HepG2 (cell line): ENCODE measurements around the gene SV2A. TPM values are rescaled to one million over a fixed set of nuclear protein-coding genes. Genes with fewer than 3 reads are reported as not detected.

Experiments used
- AHR ChIP-seq: IDR thresholded peaks from 2 replicates; pipeline ENCODE4 v1.6.1; 2018; ENCODE audit warnings: missing genetic modification reagents, missing compliant biosample characterization
- DMAP1 ChIP-seq: IDR thresholded peaks from 2 replicates; pipeline ENCODE4 v1.6.1; 2016
- EHMT2 ChIP-seq: fragments of 200-600 bp; sonication (generic); IDR thresholded peaks from 2 replicates; pipeline ENCODE4 v1.7.0; 2017; ENCODE audit warnings: antibody characterized with exemption, low read depth, low read length, borderline replicate concordance
- FOSL1 ChIP-seq: sonication (generic); formaldehyde crosslinking; IDR thresholded peaks from 2 replicates; pipeline ENCODE4 v1.9.0; 2021; ENCODE audit warnings: missing genetic modification reagents, borderline replicate concordance
- FOXA3 ChIP-seq: IDR thresholded peaks from 2 replicates; pipeline ENCODE4 v1.6.1; 2016; ENCODE audit warnings: missing genetic modification reagents, missing compliant biosample characterization
- FOXJ3 ChIP-seq: sonication (generic); formaldehyde crosslinking; IDR thresholded peaks from 2 replicates; pipeline ENCODE4 v1.4.0; 2020; ENCODE audit warnings: missing genetic modification reagents, mild to moderate bottlenecking, borderline replicate concordance
- JUN ChIP-seq: sonication (generic); formaldehyde crosslinking; IDR thresholded peaks from 2 replicates; pipeline ENCODE4 v1.4.0; 2020; ENCODE audit warnings: mild to moderate bottlenecking, missing genetic modification reagents
- LCORL ChIP-seq, 2 experiments: fragments of 450-650 bp in 1 of 2; sonication (generic) in 1 of 2; formaldehyde crosslinking in 1 of 2; IDR thresholded peaks; 2 replicates each; pipeline versions ENCODE4 v1.5.0 to v1.6.1; 2017 to 2020; ENCODE audit warnings: antibody characterized with exemption in 1 of 2, missing genetic modification reagents in 1 of 2
- MAZ ChIP-seq, 2 experiments: sonication (generic) in 1 of 2; formaldehyde crosslinking in 1 of 2; IDR thresholded peaks; 2 replicates each; pipeline versions ENCODE4 v1.5.0 to v1.6.1; 2012 to 2020; ENCODE audit warnings: low read depth in 2 of 2, mild to moderate bottlenecking in 2 of 2, borderline replicate concordance in 1 of 2, improper control_type of control experiment in 1 of 2, low read length in 1 of 2, missing genetic modification reagents in 1 of 2, moderate library complexity in 1 of 2
- RBM22 ChIP-seq: fragments of 200-400 bp; formaldehyde crosslinking; optimal IDR thresholded peaks from 2 replicates; pipeline ENCODE3; 2017; ENCODE audit warnings: mild to moderate bottlenecking, low read length, moderate library complexity
- SATB2 ChIP-seq: sonication (generic); formaldehyde crosslinking; IDR thresholded peaks from 2 replicates; pipeline ENCODE4 v1.5.0; 2020; ENCODE audit warnings: missing genetic modification reagents
- SNAI1 ChIP-seq: sonication (generic); formaldehyde crosslinking; IDR thresholded peaks from 2 replicates; pipeline ENCODE4 v1.5.0; 2020; ENCODE audit warnings: mild to moderate bottlenecking, missing genetic modification reagents, borderline replicate concordance
- SP2 ChIP-seq: sonication (generic); formaldehyde crosslinking; IDR thresholded peaks from 2 replicates; pipeline ENCODE4 v1.5.1; 2020; ENCODE audit warnings: mild to moderate bottlenecking, missing genetic modification reagents
- SRF ChIP-seq: IDR thresholded peaks from 2 replicates; pipeline ENCODE4 v1.6.1; 2011; ENCODE audit warnings: mild to moderate bottlenecking, low read depth, low read length, moderate library complexity
- SRSF4 ChIP-seq: fragments of 200-400 bp; formaldehyde crosslinking; IDR thresholded peaks from one replicate; pipeline ENCODE4 v1.6.1; 2018; ENCODE audit warnings: mild to moderate bottlenecking, low read depth, low read length, moderate library complexity; ENCODE audit not compliant: poor library complexity, severe bottlenecking
- ZNF577 ChIP-seq: sonication (generic); formaldehyde crosslinking; IDR thresholded peaks from 2 replicates; pipeline ENCODE4 v1.4.0; 2020; ENCODE audit warnings: mild to moderate bottlenecking, low read depth, missing genetic modification reagents, borderline replicate concordance
- polyA plus RNA-seq, 8 experiments: library from polyadenylated mRNA; depleted of rRNA in 3 of 8; stranded (reverse) in 7 of 8; unstranded in 1 of 8; fragments of >200 nt; fragmentation: Illumina TruSeq in 4 of 8; extraction: Trizol in 4 of 8; gene quantifications; 2 replicates each; pipeline versions ENCODE4 v1.2.1 to v1.2.3, GENCODE V29; 2011 to 2016; ENCODE audit warnings: low read depth in 4 of 8, missing spikeins in 1 of 8, mixed read lengths in 1 of 8; ENCODE audit not compliant: insufficient read depth in 1 of 8
- total RNA-seq, 5 experiments: library from RNA; depleted of rRNA; stranded (reverse); fragments of >200 nt; fragmentation: Illumina TruSeq; extraction: Trizol; gene quantifications; 2 replicates each; pipeline ENCODE4 v1.2.3, GENCODE V29; 2016; ENCODE audit warnings: low read depth in 1 of 5
- TF ChIP-seq, protein P1 (sequence below): IDR thresholded peaks from 2 replicates; pipeline ENCODE4 v1.4.0; 2020; ENCODE audit warnings: mild to moderate bottlenecking, missing genetic modification reagents
- TF ChIP-seq, protein P2 (sequence below): sonication (generic); formaldehyde crosslinking; IDR thresholded peaks from 2 replicates; pipeline ENCODE4 v1.9.0; 2021; ENCODE audit warnings: missing genetic modification reagents, borderline replicate concordance
- TF ChIP-seq, protein P3 (sequence below): sonication (generic); formaldehyde crosslinking; IDR thresholded peaks from 2 replicates; pipeline ENCODE4 v1.5.0; 2020; ENCODE audit warnings: mild to moderate bottlenecking, missing genetic modification reagents, moderate library complexity

The SV2A gene
- total and polyA plus RNA-seq, 2 of the 13 experiments (the other 11 are each of a cell fraction or from before 2014, with no cell fraction given), result 0.84 to 1.9 TPM

DNA sequence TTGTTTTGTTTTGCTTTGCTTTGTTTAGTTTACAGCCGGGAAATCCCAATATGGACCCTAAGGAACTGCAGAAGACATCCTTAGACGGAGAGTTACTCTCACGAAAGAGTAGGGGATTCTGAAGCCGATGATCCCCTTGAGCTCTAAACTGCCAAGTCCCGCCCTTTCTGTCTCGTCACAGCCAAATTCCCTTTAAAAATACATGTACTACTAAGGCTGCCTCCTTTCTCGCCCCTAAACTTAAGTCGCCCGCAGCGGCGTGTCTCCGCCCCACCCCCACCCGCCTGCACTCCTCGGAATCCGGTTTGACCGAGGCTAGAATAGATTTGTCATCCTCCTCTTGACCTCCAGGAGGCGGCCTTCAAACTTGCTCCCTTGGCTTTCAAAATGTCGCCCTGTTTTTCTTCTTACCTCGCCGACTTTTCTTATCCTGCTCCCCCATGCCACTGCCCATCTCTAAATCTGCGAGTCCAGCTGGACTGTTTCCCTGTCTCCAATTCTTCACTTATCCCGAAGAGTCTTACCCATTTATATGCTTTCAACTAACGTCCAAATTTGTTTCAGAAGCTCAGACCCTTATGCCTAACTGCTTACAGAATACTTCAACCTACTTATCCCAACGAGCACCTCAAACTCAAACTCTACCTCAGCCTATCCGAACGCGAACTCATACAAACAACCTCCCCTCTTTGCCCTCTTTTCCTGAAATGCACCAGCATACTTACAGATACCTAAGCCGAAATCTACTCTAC lies 29.2 kb downstream of the SV2A start (continued):
- no peak for TF ChIP-seq SATB2 (CRISPR knock-in tag)
- no peak for TF ChIP-seq LCORL (IDR thresholded peaks at IDR 0.05)
- TF ChIP-seq LCORL (CRISPR knock-in tag; IDR thresholded peaks at IDR 0.05), result 0 out of 2 replicates have a peak, but pooled peaks have one; percentile 14
- no peak for TF ChIP-seq MAZ (IDR thresholded peaks at IDR 0.05; ENCODE audit: borderline replicate concordance, low read depth, low read length)
- TF ChIP-seq MAZ (CRISPR knock-in tag; IDR thresholded peaks at IDR 0.05; ENCODE audit: low read depth), result 0 out of 2 replicates have a peak, but pooled peaks have one; percentile 23
- TF ChIP-seq, protein P1, sequence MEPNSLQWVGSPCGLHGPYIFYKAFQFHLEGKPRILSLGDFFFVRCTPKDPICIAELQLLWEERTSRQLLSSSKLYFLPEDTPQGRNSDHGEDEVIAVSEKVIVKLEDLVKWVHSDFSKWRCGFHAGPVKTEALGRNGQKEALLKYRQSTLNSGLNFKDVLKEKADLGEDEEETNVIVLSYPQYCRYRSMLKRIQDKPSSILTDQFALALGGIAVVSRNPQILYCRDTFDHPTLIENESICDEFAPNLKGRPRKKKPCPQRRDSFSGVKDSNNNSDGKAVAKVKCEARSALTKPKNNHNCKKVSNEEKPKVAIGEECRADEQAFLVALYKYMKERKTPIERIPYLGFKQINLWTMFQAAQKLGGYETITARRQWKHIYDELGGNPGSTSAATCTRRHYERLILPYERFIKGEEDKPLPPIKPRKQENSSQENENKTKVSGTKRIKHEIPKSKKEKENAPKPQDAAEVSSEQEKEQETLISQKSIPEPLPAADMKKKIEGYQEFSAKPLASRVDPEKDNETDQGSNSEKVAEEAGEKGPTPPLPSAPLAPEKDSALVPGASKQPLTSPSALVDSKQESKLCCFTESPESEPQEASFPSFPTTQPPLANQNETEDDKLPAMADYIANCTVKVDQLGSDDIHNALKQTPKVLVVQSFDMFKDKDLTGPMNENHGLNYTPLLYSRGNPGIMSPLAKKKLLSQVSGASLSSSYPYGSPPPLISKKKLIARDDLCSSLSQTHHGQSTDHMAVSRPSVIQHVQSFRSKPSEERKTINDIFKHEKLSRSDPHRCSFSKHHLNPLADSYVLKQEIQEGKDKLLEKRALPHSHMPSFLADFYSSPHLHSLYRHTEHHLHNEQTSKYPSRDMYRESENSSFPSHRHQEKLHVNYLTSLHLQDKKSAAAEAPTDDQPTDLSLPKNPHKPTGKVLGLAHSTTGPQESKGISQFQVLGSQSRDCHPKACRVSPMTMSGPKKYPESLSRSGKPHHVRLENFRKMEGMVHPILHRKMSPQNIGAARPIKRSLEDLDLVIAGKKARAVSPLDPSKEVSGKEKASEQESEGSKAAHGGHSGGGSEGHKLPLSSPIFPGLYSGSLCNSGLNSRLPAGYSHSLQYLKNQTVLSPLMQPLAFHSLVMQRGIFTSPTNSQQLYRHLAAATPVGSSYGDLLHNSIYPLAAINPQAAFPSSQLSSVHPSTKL, result 0 out of 2 replicates have a peak, but pooled peaks have one; percentile 11
- peak; percentile 18; the same call in 1 of the 2 replicates for TF ChIP-seq DMAP1
- TF ChIP-seq, protein P2, sequence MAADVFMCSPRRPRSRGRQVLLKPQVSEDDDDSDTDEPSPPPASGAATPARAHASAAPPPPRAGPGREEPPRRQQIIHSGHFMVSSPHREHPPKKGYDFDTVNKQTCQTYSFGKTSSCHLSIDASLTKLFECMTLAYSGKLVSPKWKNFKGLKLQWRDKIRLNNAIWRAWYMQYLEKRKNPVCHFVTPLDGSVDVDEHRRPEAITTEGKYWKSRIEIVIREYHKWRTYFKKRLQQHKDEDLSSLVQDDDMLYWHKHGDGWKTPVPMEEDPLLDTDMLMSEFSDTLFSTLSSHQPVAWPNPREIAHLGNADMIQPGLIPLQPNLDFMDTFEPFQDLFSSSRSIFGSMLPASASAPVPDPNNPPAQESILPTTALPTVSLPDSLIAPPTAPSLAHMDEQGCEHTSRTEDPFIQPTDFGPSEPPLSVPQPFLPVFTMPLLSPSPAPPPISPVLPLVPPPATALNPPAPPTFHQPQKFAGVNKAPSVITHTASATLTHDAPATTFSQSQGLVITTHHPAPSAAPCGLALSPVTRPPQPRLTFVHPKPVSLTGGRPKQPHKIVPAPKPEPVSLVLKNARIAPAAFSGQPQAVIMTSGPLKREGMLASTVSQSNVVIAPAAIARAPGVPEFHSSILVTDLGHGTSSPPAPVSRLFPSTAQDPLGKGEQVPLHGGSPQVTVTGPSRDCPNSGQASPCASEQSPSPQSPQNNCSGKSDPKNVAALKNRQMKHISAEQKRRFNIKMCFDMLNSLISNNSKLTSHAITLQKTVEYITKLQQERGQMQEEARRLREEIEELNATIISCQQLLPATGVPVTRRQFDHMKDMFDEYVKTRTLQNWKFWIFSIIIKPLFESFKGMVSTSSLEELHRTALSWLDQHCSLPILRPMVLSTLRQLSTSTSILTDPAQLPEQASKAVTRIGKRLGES, result no peak
- TF ChIP-seq FOXJ3 (CRISPR knock-in tag), result no peak; the same call in 1 of the 2 replicates
- TF ChIP-seq EHMT2, result no peak
- TF ChIP-seq, protein P3, sequence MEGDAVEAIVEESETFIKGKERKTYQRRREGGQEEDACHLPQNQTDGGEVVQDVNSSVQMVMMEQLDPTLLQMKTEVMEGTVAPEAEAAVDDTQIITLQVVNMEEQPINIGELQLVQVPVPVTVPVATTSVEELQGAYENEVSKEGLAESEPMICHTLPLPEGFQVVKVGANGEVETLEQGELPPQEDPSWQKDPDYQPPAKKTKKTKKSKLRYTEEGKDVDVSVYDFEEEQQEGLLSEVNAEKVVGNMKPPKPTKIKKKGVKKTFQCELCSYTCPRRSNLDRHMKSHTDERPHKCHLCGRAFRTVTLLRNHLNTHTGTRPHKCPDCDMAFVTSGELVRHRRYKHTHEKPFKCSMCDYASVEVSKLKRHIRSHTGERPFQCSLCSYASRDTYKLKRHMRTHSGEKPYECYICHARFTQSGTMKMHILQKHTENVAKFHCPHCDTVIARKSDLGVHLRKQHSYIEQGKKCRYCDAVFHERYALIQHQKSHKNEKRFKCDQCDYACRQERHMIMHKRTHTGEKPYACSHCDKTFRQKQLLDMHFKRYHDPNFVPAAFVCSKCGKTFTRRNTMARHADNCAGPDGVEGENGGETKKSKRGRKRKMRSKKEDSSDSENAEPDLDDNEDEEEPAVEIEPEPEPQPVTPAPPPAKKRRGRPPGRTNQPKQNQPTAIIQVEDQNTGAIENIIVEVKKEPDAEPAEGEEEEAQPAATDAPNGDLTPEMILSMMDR (CRISPR knock-in tag), result peak; percentile 71
- no peak for TF ChIP-seq AHR
- TF ChIP-seq JUN (CRISPR knock-in tag), result 0 out of 2 replicates have a peak, but pooled peaks have one; percentile 40
- TF ChIP-seq SRF, result no peak
- no peak for TF ChIP-seq ZNF577 (CRISPR knock-in tag)
- peak; percentile 25; the same call in 1 of the 2 replicates for TF ChIP-seq SP2 (CRISPR knock-in tag)
- no peak for TF ChIP-seq SRSF4
- TF ChIP-seq SNAI1 (CRISPR knock-in tag), result no peak
- no peak for TF ChIP-seq FOSL1 (CRISPR knock-in tag)
- TF ChIP-seq FOXA3 (CRISPR knock-in tag), result 0 out of 2 replicates have a peak, but pooled peaks have one; percentile 6
- peak; percentile 80 for TF ChIP-seq RBM22
